Limb (tissue), 2 donors: ENCODE data around the gene COG4.

Source experiments
- DNase-seq, 2 donors: peaks; one replicate each; pipeline ENCODE4 v3.0.0-alpha.2; 2016; ENCODE audit errors: extremely low spot score in 2 of 2

Gene COG4

DNA sequence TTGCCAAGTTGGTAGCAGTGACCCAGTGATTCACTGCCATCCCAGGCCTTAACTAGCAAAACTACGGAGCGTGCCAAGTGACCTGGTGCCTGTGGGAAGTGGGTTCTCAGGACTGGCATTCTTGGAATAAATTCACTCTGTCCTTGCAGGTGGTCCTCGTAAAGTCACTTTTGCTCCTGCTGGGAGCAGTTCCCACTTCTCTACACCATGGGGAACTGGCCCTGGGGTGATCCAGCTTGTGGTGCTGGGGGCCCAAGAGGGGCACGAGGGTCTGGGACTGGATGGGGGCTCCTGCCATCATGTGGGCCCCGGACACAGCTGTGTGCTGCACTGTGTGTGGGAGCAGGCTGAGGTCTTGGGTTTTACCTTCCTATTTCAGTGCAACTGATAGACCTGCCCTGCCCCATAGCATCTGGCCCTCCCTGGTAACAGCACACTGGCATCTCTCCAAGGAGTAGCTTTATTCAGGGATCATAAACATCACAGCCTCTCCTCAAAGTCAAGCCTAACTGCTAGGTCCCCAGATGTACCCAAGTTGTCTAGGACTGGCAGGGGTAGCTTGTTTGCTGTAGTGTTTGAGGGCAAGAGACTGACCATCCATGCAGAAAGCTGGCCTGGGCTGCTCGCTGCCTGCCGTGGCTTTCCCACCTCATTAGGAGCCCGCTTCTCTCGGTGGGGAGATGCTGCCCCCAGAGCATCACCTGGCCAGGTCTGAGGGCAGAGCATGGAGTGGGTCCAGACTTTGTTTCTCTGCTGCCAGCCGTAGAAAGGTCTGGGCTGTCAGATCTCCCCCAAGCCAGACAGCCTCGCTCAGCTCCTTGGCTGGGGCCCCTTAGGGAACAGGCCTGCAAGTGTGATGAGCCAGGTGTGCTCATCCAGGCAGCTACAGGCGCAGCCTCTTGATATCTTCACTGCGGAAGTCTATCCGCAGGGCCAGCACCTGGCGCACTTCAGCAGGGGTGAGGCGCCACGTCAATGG is 42.9 kb downstream of the COG4 start:
- DNase-seq = no peak

- DNase-seq = no peak
Measured at GRCh38 chr16:70478912-70479341, 44.4 kb downstream of the COG4 start.

- DNase-seq = no peak
Measured at GRCh38 chr16:70478169-70478568, 45.2 kb downstream of the COG4 start.

GRCh38 chr16:70476272-70477020 is 46.9 kb downstream of the COG4 start:
- DNase-seq = no peak

GRCh38 chr16:70475054-70475871 is 48.1 kb downstream of the COG4 start:
- DNase-seq = no peak

GRCh38 chr16:70474320-70475053 is 48.9 kb downstream of the COG4 start:
- DNase-seq = no peak

- DNase-seq = no peak
Measured at GRCh38 chr16:70473446-70474319, 49.7 kb downstream of the COG4 start.

GRCh38 chr16:70472786-70473433 is 50.4 kb downstream of the COG4 start:
- DNase-seq = no peak

GRCh38 chr16:70470927-70471341 is 52.4 kb downstream of the COG4 start:
- DNase-seq = no peak

DNA sequence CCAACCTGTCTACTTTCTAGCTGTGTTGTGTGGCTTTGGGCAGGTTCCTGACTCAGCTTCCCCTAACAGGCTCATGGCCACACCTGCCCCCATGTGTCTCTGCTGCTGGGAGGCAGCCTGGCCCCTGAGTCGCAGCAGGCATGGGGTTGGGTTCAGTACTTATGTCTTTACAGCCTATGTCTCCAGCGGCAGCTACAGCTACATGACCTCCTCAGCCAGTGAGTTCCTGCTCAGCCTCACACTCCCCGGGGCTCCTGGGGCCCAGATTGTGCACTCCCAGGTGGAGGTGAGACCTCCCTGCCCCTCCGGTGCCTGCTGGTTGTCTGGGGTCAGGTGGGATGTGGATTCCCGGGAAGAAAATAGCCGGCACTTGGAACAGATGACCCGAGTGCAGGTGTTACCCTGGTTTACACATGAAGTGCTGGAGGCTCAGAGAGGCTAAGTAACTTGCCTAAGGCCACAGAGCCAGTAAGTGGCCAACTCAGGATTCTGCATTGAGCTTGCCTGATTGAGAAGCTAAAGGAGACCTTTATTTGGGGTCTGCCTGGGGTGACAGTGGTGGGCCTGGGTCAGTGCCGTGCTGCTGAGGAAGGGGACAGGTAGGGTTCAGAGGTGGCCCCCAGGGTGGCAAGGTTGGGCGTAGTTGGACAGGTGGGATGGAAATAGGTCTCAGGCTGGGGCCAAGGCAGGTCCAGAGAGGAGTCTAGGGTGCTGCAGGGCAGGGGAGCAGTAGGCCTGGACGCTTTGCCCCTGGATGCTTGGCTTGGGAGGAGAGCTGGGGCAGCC is 53.0 kb downstream of the COG4 start:
- no peak for DNase-seq

- no peak for DNase-seq
Measured at GRCh38 chr16:70468776-70469525, 54.4 kb downstream of the COG4 start.

DNA sequence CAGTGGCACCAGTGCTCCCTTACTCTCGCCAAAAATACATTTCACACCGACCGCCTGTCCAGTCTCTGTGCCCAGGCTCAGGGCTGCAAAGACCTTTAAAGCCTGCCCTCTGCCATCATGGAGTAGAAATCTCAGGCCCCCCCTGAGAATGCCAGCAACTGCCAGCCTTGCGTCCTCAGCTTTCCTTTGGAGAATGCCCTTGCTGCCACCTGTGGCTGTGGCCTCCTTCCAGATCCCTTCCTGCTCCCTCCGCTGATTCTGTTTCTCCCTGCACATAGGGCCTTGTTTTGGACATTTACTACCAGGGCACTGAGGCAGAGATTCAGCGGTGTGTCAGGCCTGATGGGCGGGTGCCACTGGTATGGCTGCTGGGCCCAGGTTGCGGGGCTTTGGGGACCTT is 55.7 kb downstream of the COG4 start:
- no peak for DNase-seq

DNA sequence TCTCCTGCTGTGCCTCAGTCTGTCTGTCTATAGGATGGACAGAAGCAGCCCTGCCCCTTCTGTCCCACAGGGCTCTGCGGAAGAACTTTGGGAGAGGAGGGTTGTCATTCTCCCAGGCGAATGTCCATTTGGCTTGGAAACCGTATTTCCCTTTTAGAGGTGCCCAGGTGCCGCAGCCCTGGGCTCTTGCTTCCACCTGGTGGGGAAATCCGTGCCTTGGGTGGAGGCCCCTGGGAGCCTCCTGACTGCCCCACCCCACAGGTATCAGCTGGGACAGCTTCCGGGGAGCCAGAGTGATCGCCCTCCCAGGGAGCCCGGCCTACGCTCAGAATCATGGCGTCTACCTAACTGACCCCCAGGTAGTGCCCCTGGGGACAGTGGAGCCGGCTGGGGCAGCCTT is 56.2 kb downstream of the COG4 start:
- no peak for DNase-seq

DNA sequence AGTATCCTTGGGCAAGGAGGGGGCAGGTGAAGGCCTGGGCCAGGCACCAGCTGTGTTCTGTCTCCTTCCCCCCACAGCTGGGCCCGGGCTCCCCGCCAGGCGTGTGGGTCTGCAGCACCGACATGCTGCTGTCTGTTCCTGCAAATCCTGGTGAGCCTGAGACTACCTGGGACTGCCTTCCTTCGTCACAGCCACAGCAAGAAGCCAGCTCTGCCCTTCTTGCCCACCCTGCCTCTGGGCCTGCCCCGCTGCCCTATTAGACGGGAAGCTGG is 56.6 kb downstream of the COG4 start:
- no peak for DNase-seq

- no peak for DNase-seq
Measured at GRCh38 chr16:70465999-70466804, 57.2 kb downstream of the COG4 start.

DNA sequence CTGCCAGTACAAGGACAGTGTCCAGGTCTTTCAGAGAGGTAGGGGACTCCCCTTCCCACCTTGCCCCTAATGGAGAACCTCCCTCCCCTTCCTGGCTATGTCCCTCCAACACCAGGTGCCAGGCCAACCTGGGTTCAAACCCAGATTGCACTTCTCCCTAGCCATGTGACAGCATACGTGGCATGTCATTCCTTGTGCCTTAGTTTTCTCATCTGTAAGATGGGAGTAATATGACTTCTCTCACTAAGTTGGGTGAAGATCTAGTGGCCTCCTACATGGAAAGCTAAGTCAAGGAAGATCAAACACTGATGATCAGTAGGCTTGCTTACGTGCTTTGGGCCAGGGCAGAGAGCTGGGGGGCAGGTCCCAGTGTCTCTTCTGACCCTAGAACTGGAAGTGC is 60.1 kb downstream of the COG4 start:
- no peak for DNase-seq

DNA sequence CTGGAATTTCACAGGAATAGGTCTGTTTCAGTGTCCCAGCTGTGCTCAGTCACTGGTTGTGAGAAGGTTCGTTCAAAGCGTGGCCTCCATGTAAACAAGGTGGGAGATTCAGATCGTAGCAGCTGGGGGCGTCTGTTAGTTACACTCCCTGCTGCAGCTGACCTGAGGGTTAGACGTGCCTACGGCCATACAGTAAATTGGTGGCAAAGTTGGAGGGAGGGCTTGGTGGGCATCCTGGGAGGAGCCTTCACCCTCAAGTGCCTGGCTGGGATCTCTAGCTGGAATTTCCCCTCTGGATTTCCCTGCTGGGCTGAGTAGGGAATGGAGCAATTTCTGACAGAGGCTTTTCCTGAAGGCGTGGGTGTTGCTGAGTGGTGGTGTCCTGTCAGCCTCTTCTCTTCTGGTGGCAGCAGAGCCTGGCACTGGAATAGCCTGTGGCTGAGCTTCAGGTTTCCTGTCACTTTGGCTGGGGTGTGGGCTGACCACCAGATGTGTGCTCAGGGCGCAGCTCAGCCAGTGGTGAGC is 62.6 kb downstream of the COG4 start:
- no peak for DNase-seq
